ENCODE results near the gene PLPPR4. TPM values are rescaled to one million over a fixed set of nuclear protein-coding genes. Genes with fewer than 3 reads are reported as not detected.

The PLPPR4 gene
- total RNA-seq, 1 donor from 2014 or later, result 0.12 TPM

DNA sequence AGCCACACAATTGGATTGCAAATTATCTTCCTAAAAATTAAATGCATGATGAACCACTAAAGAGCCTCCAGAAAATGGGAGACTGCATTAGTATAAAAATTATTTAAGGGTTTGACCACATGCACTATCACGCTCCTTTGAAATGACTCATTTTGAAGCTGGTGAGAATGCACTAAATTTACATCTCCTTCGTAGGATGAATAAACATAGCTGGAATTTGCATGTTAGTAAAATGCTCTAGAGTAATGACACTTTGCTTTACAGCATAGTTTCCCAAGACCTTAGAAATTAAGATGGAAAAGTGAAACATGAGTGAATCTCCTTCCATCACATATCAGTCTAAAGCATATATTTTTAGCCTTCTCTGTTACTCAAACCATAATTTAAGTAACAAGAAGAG, 2.4 kb downstream of the PLPPR4 start:
- no peak for DNase-seq (ENCODE audit: low read depth)
- TF ChIP-seq, protein P1, sequence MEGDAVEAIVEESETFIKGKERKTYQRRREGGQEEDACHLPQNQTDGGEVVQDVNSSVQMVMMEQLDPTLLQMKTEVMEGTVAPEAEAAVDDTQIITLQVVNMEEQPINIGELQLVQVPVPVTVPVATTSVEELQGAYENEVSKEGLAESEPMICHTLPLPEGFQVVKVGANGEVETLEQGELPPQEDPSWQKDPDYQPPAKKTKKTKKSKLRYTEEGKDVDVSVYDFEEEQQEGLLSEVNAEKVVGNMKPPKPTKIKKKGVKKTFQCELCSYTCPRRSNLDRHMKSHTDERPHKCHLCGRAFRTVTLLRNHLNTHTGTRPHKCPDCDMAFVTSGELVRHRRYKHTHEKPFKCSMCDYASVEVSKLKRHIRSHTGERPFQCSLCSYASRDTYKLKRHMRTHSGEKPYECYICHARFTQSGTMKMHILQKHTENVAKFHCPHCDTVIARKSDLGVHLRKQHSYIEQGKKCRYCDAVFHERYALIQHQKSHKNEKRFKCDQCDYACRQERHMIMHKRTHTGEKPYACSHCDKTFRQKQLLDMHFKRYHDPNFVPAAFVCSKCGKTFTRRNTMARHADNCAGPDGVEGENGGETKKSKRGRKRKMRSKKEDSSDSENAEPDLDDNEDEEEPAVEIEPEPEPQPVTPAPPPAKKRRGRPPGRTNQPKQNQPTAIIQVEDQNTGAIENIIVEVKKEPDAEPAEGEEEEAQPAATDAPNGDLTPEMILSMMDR (conservative IDR thresholded peaks at IDR 0.05; ENCODE audit: low read depth, low read length), result no peak
- H3K4me3 ChIP-seq (ENCODE audit: low read depth, low read length), result no peak overlapping the region

DNA sequence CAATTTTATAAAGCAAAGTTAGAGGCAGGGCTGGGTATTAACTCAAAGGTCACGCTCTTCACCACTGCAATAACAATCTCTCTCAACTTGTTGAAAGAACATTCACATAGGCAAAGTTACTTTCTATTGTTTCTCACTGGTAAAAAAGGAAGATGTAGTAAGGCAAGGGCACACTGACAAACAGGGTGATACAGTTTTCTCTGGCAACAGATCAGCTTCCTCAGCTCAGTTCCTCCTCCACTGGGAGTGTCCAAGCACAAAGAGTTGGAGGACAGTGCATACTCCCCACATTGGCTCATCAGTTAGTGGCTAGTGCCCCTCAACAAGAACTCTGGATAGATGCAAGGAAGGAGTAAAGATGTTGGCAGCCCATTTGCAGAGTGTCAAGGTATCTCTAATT, 3.7 kb downstream of the PLPPR4 start:
- TF ChIP-seq, protein P1 (conservative IDR thresholded peaks at IDR 0.05; ENCODE audit: low read depth, low read length), result no peak
- no peak overlapping the region for H3K4me3 ChIP-seq (ENCODE audit: low read depth, low read length)
- DNase-seq (ENCODE audit: low read depth), result no peak

DNA sequence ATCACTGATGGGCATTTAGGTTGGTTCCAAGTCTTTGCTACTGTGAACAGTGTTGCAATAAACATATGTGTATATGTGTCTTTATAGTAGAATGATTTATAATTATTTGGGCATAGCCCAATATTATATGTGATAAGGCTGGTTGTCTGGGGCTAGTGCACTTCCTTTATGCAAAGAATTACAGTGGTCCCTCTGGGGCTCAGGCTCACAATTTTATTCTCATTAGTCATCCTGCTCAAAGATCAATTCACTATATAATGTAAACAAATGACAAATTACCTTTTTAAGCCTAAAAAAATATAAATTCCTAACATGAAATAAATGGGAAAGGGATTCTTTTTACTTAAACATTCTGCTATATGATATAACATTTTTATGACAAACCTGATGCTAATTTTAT, 5.0 kb downstream of the PLPPR4 start:
- DNase-seq (ENCODE audit: low read depth), result no peak
- TF ChIP-seq, protein P1 (conservative IDR thresholded peaks at IDR 0.05; ENCODE audit: low read depth, low read length), result no peak

DNA sequence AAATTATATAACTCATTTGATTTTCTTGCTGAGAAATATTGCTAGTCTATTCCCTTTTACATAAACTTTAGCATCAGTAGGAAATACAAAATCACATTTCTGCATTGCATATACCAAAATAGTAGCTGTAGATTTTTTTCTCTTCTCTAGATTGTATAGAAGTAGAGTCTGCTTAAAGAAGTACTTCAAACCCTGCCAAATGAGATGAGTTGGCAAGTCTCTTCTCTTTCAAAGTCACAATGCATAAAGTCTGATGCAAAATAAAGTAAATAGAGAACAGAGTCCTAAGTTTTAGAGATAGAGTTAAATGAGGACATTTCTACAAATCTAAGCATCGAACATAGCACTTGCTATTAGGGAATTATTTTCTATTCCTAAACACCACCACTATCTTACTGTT, 6.4 kb downstream of the PLPPR4 start:
- TF ChIP-seq, protein P1 (conservative IDR thresholded peaks at IDR 0.05; ENCODE audit: low read depth, low read length), result no peak
- no peak overlapping the region for H3K4me3 ChIP-seq (ENCODE audit: low read depth, low read length)
- no peak for DNase-seq (ENCODE audit: low read depth)

More for the DNA sequence above, 5.0 kb downstream of the PLPPR4 start:
- no peak overlapping the region for H3K4me3 ChIP-seq (ENCODE audit: low read depth, low read length)

DNA sequence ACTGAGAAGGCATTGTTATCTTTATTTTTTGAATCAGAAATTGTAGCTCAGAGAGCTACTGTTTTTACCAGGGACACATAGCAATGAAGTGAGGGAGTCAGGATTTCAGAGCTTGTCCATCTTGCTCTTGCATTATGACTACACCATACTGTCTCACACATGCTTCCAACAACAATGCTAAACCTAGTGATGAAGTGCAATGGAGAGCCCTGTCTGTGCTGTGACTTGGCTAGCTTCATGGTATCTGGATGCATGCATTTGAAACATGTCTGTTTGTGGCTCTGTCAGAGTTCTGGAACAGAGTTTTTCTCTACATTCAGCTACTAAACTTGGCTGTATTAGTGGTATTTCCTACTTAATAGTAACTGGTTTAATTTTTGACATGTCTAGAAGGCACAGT, 7.0 kb downstream of the PLPPR4 start:
- DNase-seq (ENCODE audit: low read depth), result no peak
- H3K4me3 ChIP-seq (ENCODE audit: low read depth, low read length), result no peak overlapping the region
- TF ChIP-seq, protein P1 (conservative IDR thresholded peaks at IDR 0.05; ENCODE audit: low read depth, low read length), result no peak

DNA sequence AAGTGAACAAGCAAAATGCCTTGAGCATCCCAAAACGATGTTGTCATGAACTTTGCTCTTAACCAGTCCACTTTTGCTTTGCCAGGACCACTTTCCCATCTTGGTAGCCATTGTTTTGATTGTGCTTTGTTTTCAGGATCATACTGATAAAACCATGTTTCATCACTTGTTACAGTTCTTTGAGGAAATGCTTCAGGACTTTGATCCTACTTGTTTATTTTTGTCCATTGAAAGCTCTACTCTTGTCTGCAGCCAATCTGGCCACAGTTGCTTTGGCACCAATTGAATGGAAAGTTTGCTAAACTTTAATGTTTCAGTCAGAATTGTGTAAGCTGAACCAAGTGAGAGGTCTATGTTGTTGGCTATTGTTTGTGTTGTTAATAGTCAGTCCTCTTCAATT, 12.8 kb downstream of the PLPPR4 start:
- no peak for DNase-seq (ENCODE audit: low read depth)
- TF ChIP-seq, protein P1 (conservative IDR thresholded peaks at IDR 0.05; ENCODE audit: low read depth, low read length), result no peak
- H3K4me3 ChIP-seq (ENCODE audit: low read depth, low read length), result no peak overlapping the region

DNA sequence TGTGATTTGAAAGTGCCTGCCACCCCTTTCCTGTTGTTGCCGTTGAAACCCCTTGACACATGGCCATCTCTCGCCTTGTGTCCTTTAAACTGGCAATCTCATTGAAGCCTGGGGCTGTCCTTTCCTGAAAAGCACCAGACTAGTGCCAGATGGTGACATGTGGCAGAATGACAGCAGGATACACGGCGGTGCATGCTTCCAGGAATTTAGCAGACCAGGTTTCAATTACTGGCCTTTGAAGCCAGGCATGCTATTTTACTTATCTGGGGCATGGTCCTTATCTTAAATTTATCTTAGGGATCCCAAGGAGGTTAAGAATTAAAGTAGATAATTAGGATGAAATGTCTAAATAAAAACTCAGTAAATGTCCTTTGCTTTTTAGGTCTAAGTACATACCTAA, 15.2 kb downstream of the PLPPR4 start:
- DNase-seq (ENCODE audit: low read depth), result no peak
- H3K4me3 ChIP-seq (ENCODE audit: low read depth, low read length), result no peak overlapping the region
- TF ChIP-seq, protein P1 (conservative IDR thresholded peaks at IDR 0.05; ENCODE audit: low read depth, low read length), result no peak

Data from epithelial cell of proximal tubule (primary cell).